Tibial artery (tissue), 4 donors: Measurements from ENCODE around the gene GORASP2.

Source experiments
- DNase-seq, 2 donors: peaks; one replicate each; pipeline ENCODE4 v3.0.0-alpha.2; 2019
- H3K27ac ChIP-seq, 2 donors: fragments of 200-600 bp; sonication (generic) in 1 of 2; 1 replicate in 1 of 2; 2 replicates in 1 of 2; pipeline ENCODE4 v1.5.1; 2018 to 2019; ENCODE audit warnings: mild to moderate bottlenecking in 1 of 2
- H3K27me3 ChIP-seq, 2 donors: fragments of 200-600 bp; sonication (generic) in 1 of 2; one replicate each; pipeline versions ENCODE4 v1.5.1 to v1.6.0; 2016 to 2019
- H3K36me3 ChIP-seq, 3 donors: fragments of 200-600 bp; sonication (generic) in 2 of 3; one replicate each; pipeline ENCODE4 v1.5.1; 2016 to 2019; ENCODE audit warnings: mild to moderate bottlenecking in 2 of 3
- H3K4me1 ChIP-seq, 4 donors: fragments of 200-600 bp; sonication (generic) in 2 of 4; 1 replicate in 3 of 4; 2 replicates in 1 of 4; pipeline ENCODE4 v1.5.1; 2016 to 2019
- H3K4me3 ChIP-seq, 2 donors: fragments of 200-600 bp; sonication (generic) in 1 of 2; 1 replicate in 1 of 2; 2 replicates in 1 of 2; pipeline ENCODE4 v1.5.1; 2018 to 2019; ENCODE audit warnings: mild to moderate bottlenecking in 2 of 2
- H3K9me3 ChIP-seq, 3 donors: fragments of 200-600 bp; sonication (generic) in 1 of 3; one replicate each; pipeline ENCODE4 v1.5.1; 2016 to 2019
- CTCF ChIP-seq, 2 experiments: fragments of 200-600 bp in 1 of 2; fragments of 450-650 bp in 1 of 2; IDR thresholded peaks; one replicate each; pipeline ENCODE4 v1.5.1; 2017 to 2019; ENCODE audit warnings: antibody characterized with exemption in 2 of 2, mild to moderate bottlenecking in 1 of 2, moderate library complexity in 1 of 2
- intact Hi-C: fragments of 100-400 bp; cut with DNase I; formaldehyde crosslinking; loops from one replicate; pipeline ENCODE4 v1.15.0; 2023; ENCODE audit warnings: low total_unique reads

Gene GORASP2

GRCh38 chr2:170925923-170926322 lies 3.1 kb upstream of the GORASP2 start:
- intact Hi-C loops: no loop called here
- Histone ChIP-seq H3K27ac (no peak overlapping the region), H3K9me3 (no peaks in the 10 kb centered on the region), H3K36me3 (no peaks in the 10 kb centered on the region), H3K4me3 (no peak overlapping the region), H3K27me3 (no peaks in the 10 kb centered on the region), H3K4me1 (peaks cover 0 to 17% (median 11%) of the 10 kb centered on the region in 4 donors)
- TF ChIP-seq CTCF (IDR thresholded peaks at IDR 0.05): no peak
- no peak for DNase-seq

- H3K4me3 ChIP-seq: no peak overlapping the region
- no peak for TF ChIP-seq CTCF (IDR thresholded peaks at IDR 0.05)
- H3K4me1 ChIP-seq: peaks cover 0 to 26% (median 18%) of the 10 kb centered on the region in 4 donors
- intact Hi-C loops: no loop called here
- no peak overlapping the region for H3K27ac ChIP-seq
- H3K27me3 ChIP-seq: no peaks in the 10 kb centered on the region
- no peaks in the 10 kb centered on the region for H3K36me3 ChIP-seq
- DNase-seq: no peak
- no peaks in the 10 kb centered on the region for H3K9me3 ChIP-seq
Measured at GRCh38 chr2:170926743-170927297, 2.2 kb upstream of the GORASP2 start.

DNA sequence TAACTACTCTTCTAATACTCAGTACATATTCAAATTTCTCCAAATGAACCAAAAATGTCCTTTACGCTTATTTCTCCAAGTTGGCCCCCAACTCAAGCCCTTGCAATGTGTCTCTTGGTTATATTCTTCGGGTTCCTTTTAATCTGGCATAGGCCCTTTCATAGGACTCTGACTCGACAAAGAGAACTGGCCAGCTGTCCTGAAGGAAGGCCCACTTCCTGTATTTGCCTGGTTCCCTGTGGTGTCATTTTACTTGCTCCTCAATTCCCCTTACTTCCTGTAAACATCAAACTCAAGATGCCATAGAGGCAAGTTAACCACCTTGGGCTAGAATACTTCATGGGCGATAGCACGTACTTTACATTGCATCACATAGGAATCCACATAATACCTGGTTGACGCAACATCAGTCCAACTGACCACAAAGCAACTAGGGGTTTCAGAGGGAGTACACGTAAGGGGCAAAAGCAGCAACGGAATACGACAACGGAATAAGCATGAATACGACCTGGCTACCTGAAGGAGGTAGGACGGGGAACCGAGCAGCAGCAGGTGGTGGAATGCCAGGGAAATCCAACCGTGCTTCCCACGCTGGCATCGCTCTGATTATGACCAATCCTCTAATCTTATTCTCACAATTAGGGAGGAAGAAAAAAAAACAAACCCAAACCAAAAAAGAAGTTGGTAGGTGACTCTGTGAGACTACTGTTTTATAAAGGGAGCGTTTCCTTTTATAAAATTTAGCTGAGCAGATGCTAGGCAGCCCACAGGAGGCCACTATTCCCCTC lies 823 bp upstream of the GORASP2 start:
- DNase-seq: no peak
- intact Hi-C loops: no loop called here
- Histone ChIP-seq H3K9me3 (no peaks in the 10 kb centered on the region), H3K4me3 (peak overlapping the region; percentile 92 to 99), H3K27ac (peak overlapping the region; percentile 98 to 99), H3K27me3 (no peaks in the 10 kb centered on the region), H3K4me1 (peaks cover 0 to 39% (median 21%) of the 10 kb centered on the region in 4 donors), H3K36me3 (no peaks in the 10 kb centered on the region)
- no peak for TF ChIP-seq CTCF (IDR thresholded peaks at IDR 0.05)

DNA sequence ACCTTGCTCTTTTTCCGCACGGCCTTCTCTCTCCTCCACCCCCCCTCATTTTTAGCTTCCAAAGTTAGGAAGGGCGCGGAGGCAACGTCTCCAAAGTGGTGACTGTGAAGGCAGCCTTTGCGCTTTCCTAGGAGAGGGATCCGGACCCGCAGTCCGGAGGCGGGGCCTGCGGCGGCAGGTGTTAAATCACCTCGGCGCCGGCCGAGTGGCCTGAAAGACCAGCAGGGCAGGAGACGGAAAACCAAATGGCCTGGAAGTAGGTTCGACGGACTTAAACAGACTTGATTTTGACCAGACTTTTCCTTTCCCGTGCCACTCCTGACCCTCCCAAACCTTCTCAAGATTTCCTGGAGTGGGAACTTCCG lies 615 bp downstream of the GORASP2 start:
- H3K4me1 ChIP-seq: peaks cover 0 to 45% (median 21%) of the 10 kb centered on the region in 4 donors
- peak overlapping the region; percentile 92 to 99 for H3K4me3 ChIP-seq
- TF ChIP-seq CTCF (IDR thresholded peaks at IDR 0.05): no peak
- H3K27me3 ChIP-seq: no peaks in the 10 kb centered on the region
- DNase-seq: peak in 1 of 2 donors; percentile 38
- H3K27ac ChIP-seq: peak overlapping the region; percentile 98 to 99
- H3K9me3 ChIP-seq: no peaks in the 10 kb centered on the region
- intact Hi-C loops: loop anchor here (5.0 to 10.0 kb wide), 2 partner anchors 43 to 885 kb away; no protein-coding TSS in a partner anchor
- H3K36me3 ChIP-seq: no peaks in the 10 kb centered on the region

DNA sequence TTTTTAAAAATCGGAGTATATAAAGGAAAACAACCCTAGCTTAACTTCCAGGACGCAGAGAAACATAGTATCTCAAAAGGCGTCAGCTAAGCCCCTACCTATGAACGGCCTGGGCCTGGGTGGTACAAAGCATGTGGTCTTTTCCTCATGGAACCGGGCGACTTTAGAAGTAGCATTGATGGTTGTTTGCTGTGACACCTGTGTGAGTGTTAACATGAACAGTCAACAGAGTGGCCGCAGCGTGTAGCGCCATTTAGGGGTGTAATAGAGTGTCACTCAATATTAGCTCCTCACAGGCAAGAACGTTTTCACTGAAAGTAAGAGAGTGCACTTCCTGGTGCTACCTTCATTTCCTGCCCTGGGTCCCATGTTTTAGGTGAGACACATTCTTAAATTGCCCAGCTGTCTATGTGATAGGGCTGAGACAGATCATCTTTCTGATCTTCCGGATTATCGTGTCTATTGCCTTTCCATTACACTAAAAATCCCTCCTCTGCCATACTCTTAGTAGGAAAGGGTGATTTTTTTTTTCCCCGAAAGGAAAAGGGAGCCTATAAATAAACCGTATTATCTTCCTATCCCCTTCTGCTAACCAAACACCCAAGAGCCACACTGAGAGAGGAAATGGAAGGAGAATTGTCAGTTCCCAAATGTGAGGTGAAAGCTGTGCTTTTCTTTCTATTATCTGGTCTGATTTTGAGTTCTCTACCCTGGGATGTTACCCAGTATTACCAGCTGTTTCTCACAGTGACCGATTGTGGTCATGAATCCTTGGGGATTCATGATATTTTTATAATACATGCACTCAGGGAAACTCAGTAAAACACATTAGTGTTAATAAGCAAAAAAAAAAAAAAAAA lies 1.3 kb downstream of the GORASP2 start:
- intact Hi-C loops: loop anchor here (5.0 to 10.0 kb wide), 2 partner anchors 42 to 886 kb away; no protein-coding TSS in a partner anchor
- DNase-seq: no peak
- H3K27ac ChIP-seq: peak overlapping the region; percentile 98 to 99
- no peaks in the 10 kb centered on the region for H3K36me3 ChIP-seq
- TF ChIP-seq CTCF (IDR thresholded peaks at IDR 0.05): no peak
- peaks cover 0 to 45% (median 21%) of the 10 kb centered on the region in 4 donors for H3K4me1 ChIP-seq
- H3K9me3 ChIP-seq: no peaks in the 10 kb centered on the region
- no peaks in the 10 kb centered on the region for H3K27me3 ChIP-seq
- H3K4me3 ChIP-seq: peak overlapping the region; percentile 92 to 99
